Stimulated activated CD4-positive, alpha-beta T cell treated with anti-CD3 and anti-CD28 coated beads, Interleukin-1b, Interleukin-23, amount 100 ng/mL, for 48 hours (primary cell): ENCODE results near the gene C5orf63.
"Not testable (repeated sequence)": the region's sequence is repeated elsewhere in the genome, so short reads cannot be mapped to it uniquely, and the experiment has no call there.

Source experiments
- DNase-seq: peaks from one replicate; pipeline ENCODE4 v3.0.0-alpha.2; 2020

The C5orf63 gene

DNA sequence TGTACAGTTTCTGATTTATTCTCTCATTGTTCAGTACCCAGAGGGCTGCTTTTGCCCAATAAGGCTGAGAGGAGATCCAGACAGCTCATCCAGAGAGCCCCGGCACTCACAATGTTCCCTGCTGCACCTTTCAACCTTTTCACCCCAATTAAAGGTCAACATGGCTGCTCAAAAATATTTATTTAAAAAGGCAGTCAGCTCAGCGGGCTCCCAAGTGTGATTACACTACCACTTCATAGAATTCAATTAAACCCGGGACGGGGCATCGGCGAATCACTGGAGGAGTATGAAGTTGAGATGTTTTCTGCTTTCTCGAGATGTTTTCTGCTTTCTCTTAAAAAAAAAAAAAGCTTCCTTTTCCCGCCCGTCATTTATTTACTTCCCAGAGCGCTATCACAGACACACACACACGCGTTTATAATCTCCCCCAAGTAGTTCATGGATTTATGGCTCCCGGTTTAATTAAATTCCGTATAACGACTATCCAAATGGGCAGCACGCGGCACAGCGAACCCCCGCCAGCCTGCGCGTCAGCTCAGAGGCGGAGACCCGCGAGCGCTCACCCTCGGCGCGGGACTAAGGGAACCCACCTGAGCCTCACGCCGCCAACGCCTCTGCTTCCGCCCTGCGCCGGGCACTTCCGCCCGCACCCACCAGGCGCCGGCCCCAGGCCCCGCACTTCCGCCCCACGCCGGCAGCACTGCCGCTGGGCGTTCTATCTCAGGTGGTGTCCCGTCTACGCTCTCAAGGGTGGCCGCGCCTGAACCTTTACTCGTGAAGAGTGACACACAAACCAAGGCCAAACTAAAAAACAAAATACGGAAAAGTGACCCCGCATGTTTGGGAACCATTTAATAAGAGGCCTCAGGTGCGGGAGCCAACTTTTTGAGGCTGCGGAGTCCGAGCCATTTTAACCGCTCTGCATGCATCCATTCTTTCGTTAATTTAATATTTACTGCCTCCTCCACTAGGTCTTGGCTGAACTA lies at the start of gene C5orf63:
Gene C5orf63 (minus strand): TSS at position 642 of the 986 bp plus-strand sequence. CDS start 14,507 bp downstream, outside the sequence.
- peak; percentile 79 for DNase-seq

DNA sequence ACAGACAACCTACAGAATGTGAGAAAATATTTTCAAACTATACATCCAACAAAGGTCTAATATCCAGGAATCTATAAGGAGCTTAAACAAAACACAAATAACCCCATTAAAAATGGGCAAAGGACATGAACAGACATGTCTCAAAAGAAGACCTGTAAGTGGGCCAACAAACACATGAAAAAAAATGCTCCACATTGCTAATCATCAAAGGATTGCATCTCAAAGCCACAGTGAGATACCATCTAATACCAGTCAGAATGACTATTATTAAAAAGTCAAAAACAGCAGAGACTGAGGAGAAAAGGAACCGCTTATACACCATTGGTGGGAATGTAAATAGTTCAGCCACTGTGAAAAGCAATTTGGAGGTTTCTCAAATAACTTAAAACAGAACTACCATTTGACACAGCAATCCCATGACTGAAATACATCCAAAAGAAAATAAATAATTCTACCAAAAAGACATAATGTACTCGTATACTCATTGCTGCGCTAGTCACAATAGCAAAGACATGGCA lies 39.1 kb upstream of the C5orf63 start:
- DNase-seq = no peak

DNA sequence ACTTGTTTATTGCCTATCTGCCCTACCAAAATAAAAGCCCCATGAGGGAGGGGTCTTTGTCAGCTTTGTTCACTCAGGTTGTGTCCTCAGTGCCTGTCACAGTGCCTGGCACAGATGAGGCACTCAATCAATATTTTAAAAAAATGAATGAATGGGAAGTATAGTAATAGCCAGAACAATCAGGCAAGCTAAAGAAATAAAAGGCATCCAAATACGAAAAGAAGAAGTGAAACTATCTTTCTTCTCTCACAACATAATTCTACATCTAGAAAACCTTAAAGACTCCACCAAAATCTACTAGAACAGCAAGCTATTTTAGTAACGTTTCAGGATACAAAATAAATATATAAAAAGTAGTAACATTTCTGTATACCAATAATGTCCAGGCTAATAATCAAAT lies 37.8 kb upstream of the C5orf63 start:
- no peak for DNase-seq

DNA sequence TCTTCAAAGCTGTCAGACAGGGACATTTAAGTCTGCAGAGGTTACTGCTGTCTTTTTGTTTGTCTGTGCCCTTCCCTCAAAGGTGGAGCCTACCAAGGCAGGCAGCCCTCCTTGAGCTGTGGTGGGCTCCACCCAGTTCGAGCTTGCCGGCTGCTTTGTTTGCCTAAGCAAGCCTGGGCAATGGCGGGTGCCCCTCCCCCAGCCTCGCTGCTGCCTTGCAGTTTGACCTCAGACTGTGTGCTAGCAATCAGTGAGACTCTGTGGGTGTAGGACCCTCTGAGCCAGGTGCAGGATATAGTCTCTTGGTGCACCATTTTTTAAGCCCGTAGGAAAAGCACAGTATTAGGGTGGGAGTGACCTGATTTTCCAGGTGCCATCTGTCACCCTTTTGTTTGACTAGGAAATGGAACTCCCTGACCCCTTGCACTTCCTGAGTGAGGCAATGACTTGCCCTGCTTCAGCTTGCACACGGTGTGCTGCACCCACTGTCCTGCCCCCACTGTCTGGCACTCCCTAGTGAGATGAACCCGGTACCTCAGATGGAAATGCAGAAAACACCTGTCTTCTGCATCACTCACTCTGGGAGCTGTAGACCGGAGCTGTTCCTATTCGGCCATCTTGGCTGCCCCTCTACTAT lies 35.4 kb upstream of the C5orf63 start:
- DNase-seq = not testable (repeated sequence)

DNA sequence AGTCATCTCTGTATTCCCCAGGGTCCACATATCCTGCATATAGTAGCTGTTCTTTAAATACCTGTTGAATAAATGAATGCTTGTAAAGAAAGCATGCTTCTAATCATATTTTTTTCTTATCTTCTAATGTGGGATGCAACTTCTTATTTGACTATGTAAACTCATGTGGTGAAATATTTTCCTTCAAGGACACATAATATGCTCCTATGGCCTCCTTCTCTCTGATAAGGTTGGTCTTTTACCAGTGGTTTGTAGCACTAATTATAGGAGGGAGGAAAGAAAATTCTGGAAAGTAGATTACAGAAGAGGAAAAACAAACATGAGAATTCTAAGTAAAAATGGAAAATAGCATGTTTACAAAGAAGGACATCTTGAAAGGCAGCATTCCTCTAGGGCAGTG lies 28.6 kb upstream of the C5orf63 start:
- DNase-seq = no peak

DNA sequence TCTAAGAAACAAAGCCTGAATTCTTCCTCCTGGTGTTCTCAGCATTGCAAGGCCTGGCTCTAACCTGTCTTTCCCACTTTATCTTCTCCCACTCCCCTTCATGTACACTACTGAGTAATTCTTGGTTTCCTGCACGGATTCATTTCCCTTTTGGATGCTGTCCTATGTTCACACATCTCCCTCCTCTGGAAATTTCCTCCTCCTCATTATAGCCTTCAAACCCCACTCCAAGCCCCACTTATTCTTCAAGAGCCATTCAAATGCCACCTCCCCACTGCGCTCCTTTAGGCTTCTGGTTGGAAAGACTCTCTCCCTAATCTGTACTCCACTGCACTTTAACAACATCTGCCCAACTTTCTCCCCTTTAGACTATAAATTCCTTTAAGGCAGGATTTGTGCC lies 28.2 kb upstream of the C5orf63 start:
- no peak for DNase-seq

DNA sequence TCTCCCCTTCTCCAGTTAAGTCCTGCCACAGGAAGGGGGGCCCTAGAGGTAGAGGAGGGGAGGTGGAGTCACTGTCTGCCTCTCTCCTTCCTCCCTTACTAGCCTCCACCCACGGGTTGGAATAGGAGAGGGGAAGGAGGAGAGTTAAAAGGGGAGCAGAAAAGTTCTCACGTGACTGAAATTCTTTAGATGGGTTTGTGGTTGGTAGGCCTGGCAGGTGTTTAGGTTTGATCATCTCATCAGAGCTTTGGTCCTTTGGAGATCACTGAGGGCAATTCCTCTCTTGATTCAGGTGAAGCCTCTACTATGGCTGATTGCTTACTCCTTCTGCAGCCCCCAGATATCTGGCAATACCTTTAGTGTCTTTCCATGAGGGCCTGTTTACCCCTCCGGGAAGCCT lies 24.9 kb upstream of the C5orf63 start:
- DNase-seq = no peak

DNA sequence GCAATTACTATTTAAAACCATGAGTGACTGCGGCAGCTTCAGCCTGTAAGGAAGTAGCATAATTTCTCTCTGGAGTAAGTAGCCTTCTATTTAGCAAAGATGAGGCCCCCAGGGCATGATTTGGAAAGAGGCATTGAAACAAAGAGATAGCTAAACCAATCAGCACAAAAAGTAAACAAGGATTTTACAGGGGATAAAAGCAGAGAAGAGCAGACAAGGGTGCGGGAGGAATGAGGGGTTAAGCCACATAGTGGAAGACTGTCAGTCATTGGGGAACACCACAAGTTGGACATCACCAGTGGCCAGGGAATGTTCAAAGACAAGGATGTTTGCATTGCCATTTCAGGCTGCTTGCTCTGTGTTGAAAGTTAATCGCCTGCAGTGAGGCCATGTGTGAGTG lies 24.0 kb upstream of the C5orf63 start:
- DNase-seq = no peak

DNA sequence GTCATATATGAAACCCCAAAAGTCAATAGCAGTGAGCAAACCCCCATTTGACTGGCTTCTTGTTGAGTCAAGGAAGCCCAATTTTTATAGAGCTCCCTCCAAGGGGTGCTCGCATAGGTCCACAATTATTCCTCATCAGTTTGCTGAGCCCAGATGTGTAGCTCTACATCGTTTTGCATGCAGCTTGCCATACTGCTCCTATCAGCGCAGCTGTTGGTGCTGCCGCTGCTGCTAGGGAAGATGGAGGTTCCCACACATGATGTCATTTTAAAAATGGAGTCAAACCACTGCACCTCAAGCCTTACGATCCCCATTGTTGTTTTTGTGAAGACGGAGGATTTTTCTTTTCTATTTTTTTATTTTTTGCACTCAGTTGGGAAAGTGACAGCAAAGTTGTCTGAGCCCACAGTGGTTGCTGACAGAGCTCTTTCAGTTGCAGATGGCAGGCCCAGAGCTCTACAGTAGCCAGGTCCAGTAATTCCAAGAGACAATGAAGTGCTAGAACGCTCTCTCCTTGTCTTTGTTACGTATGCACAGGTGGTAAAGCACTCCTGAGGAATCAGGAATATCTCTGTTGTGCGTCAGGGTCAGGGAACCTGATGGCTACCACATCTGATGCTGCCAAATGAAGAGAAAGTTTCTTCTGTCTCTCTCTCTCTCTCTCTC lies 23.2 kb upstream of the C5orf63 start:
- DNase-seq = no peak

DNA sequence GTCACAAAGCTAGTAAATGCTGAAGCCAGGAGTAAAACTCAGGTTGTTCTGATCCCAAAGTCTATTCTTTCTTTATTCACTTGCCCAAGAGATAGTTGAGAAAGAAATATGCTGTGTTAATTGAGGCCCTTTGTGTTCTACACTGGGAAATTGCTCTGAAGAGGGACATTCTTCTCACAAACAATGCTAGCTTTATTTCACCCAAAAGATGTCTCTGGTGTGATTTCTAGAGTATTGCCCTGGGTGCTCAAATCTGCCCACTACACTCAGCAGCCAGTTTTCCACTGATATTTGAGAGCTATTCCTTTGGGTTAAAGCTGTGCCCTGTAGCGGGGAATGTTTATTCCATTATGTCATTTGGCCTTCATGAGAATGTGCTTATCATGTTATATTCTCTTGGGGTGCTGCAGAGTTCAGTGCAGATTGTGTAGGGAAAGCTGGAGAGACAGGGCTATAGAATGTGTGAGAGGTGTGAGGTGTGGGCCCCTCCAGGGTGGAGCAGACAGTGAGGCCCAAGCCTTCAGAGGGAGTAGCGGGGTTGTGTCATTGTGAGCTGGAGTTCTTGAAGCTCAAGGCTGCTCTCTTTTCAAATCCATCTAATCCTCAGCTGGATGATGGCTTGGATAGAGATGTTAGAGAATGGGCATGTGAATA lies 21.0 kb upstream of the C5orf63 start:
- no peak for DNase-seq

DNA sequence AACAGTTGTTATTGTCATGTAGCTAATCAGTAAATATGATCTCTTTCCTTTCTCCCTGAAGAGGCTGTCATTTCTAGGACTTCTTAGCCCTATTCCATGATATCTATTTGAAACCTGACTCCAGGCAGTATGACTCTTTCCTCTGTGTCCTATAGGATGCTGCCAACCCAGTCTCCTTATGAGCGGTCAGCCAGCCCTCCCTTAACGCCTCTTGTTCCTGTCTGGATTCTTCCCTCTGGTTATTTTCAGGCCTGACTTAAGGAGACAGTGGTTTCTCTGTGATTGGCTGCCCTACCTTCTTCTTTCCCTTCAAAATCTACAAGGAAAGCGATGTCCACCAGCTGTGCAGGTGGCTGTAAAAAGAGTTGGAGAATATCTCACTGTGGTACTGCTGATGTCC lies 19.4 kb upstream of the C5orf63 start:
- no peak for DNase-seq

DNA sequence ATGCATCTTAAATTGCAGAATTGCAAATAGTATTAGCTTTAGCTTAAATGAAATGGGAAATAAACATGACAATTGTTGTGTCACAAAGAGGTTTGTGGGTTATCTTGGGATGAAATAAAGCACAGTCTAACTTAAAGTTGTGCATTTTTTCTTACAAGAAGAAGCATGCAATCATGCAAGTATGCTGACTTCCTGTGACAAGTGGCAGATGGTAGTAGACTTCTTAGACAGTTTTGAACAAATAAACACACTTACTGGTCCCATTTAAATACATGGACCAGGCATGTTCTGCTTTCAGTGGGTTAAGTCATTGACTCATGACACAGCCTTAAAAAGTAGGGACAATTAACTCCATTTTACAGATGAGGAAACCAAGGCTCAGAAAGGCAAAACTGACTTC lies 15.9 kb upstream of the C5orf63 start:
- DNase-seq = no peak

DNA sequence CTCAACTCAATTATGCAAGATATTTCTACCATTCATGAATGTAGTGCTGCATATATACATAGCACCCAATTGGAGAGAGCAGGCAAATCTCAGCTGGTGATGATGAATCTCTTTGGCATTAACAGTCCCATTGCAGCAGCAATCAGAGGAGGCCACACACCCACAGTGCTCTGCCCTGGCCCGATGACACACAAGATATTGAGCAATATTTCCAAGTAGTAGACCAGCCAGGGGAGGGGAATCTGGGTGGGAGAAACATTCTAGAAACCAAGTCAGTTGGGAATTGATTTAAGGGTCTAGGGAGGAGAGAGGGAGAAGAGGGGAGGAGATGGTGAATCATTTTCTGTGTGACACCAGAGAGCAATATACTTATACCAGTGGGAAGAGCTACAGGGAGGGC lies 14.9 kb upstream of the C5orf63 start:
- DNase-seq = no peak

DNA sequence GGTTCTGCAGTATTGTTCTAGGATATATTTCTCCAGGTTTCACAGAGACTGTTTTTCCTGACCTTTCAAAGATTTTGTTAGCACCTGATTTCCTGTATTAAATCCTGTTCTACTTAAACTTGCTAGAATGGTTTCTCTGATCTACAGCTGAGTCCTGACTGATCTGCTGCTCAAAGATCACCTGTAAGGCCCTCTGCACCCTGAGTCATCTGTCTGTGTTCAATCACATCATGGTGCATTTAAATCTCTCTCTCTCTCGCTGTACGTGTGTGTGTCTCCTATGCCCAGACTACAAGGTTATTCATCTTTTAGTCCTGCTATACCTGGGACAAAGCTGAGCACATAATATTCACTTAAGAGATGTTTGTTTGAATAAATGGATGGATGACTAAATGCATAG lies 13.3 kb upstream of the C5orf63 start:
- no peak for DNase-seq

DNA sequence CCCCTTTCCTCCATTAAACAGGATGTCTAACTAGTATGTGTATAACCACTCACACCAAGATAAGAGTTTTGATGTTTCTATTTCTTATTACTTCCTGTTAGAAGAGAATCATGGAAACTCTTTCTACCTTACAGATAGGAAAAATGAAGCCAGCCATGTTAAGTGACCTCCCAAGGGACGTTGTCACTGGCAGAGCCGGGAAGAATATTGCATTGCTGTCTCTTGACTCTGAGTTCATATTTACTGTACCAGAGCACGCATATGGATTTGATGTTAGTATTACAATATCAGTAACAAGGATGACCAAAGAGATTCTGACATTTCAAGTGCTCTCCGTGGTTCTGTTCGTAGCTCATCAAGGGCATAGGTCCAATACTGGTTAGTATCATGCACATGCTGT lies 12.5 kb upstream of the C5orf63 start:
- no peak for DNase-seq

DNA sequence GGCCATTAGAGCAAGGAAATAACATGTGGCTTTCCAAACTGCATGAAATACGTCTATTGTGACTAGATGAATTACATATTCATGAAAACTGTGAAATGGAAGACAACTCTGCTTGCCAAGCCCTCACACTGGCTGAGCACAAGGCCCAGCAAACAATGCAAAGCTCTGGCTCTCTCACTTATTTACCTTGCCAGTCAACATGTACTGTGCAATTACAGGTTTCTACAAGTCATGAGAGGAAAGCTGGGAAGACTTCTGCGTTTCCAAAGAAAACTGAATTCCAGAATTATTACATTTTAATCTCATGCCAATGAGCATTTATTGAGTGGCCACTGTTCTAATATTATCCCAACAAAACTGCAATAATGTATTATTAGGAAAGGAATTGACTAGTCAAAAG lies 12.1 kb upstream of the C5orf63 start:
- DNase-seq = no peak

DNA sequence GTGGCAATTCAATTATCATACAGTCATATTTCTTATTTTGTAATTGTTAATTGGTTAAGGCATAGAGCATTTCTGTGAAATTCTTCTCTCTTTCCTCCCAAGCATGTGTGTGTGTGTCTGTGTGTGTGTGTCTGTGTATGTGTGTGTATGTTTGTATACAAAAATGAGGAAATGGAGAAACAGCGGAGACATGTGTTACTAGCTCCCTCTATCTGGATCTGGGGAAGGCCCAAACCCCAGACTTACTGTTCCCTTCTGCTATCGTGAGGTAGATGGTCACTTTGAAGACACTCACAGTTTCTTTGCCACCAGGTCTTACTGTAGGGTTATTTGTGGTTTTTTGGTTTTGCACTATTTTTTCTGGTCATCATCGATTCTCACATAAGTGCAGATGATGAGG lies 11.4 kb upstream of the C5orf63 start:
- no peak for DNase-seq

DNA sequence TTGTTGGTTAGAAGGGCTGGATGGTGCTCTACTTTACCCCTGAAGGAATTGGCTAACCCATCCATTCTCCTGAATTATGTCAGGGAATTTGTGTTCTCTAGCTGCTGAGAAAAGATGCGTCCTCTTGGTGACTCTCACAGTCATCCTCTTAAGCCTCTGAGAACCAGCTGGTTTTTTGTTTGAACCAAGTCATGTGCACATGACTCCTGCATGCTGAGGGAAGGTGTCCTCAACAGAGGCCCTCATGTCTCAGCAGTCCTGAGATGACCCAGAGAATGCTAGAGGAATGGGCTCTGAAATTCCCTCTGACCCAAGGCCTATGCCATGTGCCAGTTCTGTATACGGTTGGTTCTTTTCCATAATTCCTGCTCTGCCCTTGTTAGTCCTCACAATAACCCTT lies 10.4 kb upstream of the C5orf63 start:
- DNase-seq = no peak

DNA sequence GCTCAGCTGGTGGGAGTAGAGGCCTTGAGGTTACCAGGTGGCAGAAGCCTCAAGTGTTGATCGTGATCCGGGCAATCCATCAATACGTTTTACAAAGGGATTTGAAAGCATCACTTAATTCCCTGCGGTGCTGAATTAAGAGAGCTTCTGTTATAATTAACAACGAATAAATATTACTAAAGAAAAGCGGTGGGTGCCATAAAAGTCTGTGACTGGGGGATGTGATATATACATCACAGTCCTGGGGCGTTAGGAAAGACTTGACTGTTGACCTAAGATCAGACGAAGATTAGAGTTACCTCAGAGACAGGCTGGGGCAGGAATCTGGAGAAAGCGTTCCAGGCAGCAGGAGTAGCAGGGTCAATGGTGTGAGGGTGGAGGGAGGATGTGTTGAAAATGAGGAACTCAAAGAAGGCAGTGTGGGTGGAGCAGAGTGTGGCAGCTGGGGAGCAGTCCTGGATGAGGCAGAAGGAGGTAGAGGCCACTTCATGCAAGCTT lies 6.7 kb upstream of the C5orf63 start:
- DNase-seq = no peak

DNA sequence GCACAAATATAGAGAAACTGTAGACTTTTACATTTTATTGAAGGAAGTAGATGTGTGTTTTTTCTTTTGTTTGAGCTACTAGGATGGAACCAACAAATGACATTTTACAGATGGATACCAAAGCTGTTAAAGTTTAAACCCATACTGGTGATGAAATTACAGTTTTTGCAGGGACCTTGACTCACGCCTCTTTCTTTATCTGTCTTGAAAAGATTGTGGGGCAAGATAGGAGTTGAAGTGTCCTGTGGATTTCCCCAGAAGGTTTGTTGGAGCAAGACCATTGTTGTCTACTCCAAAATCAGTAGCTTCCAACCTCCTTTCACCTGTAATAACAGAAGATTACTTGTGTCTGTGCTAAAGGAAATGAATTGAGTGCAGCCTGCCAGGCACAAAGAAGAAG lies 4.1 kb upstream of the C5orf63 start:
- DNase-seq = no peak

DNA sequence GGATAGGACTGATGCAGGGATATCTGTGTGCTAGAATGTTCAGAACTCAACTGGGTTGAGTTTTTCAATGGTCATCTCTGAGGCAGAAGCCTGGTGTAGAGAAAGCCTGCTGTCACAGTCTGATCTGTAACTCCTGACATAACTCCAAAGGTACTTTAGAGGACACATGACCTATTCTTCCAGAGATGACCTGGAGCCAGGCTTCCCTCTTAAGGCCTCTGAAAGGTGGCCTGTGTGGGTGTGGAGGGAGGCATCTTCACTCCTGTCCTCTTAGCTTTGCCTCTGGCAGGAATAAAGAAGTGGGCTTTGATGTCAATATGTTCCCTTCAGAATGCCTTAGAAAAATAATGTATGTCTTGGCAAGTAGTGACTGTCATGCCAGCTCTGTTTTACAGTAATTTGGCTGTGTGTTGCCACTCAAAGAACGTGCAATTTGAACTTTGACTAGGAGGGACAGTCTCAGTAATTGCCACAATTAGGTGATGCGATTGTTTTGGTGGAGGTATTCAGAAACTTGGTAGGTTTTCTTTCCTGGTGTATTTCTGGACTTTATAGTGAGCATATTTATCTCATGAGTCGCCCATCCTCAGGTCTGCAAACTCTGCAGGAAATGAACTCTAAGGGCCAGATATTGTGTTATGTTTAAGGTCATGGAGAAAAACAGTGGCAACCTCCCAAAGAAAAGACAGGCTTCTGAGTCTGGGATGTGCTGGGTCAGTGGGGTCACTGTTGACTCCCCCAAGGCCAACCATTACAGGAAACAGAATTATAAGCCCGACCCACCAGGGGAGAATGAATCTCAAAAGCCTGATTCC lies 3.2 kb upstream of the C5orf63 start:
- no peak for DNase-seq

DNA sequence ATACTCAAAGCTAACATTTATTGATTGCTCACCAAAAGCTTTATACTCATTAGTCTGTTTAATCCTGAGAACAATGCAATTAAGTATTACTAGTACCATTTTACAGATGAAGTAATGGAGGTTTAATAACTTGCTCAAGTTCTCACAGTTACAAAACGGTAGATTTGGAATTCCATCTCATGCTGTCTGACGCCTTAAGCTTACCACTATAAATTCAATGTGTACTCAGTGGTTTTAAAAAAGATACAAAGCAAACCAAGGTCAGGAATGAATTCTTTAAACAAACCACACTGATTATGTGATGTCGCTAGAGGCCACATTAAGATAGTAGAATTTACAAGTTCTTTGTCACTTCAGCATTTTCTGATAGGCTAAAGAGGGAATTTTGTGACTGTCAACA lies 1.2 kb upstream of the C5orf63 start:
- DNase-seq = no peak
